Left hindlimb (tissue), 1 donor: ENCODE results near the gene DNAI1.
A peak's percentile ranks its signal among the peaks of the same experiment; 100 is the strongest.

Experiments used
- DNase-seq: peaks from one replicate; pipeline ENCODE4 v3.0.0-alpha.2; 2018

Gene DNAI1

DNA sequence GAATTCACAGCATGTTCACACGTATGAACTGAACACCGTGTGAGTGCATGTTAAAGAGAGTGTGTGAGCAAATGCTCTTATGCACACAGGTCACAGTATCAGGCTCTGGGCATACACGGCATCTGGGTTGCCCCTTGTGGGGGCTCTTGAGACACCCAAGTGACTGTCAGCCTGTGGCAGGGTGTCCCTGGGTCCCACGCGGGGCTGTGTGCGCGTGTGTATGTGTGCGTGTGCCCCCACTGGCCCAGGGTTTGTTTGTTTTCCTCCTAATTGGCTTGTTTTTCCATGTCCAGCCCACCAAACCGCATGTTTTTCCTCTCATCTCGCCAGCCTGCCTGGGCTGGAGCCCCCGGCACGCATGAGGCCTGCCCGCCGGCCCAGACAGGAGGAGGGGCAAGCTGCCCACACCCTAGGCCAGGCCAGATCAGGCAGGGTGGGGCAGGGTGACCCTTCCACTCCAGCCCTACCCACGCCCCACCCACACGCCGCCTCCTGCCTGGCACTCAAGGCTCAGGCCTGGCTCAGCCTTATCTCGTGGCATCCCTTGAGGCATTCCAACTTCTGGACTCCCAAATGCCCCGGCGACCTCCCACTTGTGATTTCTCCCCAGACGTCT is 102.1 kb downstream of the DNAI1 start:
- peak; percentile 31 for DNase-seq

DNA sequence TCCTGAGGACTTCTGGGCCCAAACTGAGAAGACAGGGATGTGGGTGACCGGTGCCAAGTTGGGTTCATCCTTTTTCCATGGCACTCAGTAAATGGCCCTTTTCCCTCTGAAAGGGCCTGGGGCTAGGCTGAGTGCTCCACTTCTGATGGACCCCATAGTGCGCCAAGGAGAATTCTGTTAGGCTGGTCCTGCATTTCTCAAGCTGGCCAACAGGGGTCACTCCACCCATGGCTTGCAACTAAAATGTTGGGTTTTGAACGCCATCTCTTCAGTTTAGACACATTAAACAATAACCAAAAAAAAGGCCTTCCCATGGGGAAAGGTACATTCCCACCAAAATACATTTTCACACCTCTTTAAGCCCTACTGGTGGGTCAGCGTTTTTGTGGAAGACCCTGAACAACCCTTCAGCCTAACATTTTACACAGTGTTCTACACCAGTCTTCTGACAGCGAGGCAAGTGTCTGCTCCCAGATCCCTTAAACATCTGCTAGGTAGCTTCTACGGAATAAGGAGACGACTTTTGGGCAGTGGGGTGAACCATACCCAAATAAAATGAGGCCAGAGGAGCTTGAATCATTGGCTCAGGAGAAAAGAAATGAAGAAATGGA is 103.6 kb downstream of the DNAI1 start:
- peak; percentile 8 for DNase-seq

DNA sequence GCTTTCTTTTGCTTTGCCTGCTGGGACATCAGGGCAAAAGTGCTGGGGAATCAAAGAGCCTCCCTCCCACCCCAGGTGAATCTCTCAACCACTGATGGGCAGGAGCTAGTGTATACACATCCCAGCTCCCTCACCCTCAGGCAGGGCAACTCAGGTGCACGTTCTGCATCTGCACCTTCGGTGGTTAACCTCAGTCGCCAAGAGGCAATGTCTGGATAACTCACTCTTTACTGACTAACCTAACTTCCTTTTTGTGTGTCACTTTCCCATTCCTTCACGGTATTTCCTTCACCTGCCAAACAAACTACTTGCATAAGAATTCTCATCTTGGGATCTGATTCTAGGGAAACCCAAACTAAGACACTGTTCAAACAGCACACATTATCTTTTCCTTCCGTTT is 104.7 kb downstream of the DNAI1 start:
- DNase-seq = no peak

DNA sequence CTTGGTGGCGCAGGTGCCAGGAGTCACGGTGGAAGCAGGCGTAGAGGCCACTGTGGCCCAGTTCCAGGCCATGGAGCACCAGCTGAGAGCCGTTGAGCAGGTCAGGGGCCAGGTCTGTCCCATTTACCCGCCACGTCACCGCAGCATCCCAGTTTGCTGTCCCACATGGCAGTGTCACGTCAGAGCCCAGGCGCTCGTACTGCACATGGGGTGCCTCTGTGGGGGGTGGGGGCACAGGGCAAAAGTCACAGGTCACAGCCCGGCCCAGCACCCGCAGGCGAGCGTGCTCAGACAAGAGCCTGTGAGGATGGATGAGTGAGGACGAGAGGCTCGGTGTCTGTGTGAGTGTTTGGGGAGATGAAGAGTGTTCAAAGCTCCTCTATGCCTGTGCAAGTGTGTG is 106.0 kb downstream of the DNAI1 start:
- peak; percentile 11 for DNase-seq

DNA sequence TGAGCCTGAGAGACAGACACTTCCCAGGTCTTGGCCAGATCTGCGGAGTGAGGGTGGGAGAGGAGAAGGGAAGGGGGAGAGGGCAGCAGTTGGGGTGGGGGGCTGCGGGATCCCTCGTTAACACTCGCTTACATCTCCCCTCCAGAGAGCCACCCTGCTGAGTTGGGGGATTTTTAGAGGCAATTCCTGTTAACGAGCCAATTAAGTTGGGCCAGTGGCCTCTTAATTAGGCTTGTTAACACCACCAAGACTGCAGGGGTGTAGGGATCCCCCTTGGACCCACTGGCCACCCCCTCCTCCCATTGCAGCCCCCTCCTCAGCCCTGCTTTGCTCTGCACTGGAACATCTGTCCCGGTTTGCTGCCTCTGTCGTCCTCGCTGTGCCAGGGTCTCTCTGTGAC is 107.3 kb downstream of the DNAI1 start:
- peak; percentile 22 for DNase-seq

DNA sequence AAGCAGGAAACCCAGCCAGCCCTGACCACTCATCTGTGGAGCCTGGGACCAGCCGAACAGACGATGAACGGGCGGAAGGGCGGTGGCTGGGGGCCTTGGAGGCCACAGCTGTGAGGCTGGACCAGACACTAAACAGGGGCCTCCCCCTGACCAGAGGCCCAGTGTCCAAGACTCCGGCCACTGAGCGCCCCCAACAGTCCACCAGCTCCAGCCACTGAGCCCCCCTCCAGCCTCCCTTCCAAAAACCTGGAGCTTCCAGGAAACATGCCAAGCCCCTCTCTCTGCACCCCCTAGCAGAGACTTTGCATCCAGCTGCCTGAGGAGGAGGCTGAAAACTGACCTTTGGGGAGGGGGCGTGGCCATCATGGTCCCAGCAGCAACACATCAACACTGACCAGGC is 107.7 kb downstream of the DNAI1 start:
- peak; percentile 49 for DNase-seq

DNA sequence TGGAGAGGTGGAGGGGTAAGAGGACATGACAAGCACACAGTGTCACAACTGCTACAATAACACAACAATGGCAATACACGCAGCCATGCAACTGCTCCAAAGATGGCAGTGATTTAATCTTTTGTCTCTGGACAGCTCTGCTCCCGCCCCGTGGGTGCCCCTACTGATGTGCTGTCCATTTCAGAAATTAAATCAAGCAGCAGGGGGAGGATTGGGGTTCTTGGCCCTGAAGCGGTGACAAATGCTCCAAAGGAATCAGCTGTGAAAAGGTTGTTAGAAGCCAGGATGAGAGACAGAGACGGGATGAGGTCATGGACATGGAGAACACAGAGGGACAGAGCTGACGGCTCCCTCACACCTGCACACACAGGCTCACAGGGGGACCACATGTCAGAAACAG is 108.4 kb downstream of the DNAI1 start:
- DNase-seq = peak; percentile 27

DNA sequence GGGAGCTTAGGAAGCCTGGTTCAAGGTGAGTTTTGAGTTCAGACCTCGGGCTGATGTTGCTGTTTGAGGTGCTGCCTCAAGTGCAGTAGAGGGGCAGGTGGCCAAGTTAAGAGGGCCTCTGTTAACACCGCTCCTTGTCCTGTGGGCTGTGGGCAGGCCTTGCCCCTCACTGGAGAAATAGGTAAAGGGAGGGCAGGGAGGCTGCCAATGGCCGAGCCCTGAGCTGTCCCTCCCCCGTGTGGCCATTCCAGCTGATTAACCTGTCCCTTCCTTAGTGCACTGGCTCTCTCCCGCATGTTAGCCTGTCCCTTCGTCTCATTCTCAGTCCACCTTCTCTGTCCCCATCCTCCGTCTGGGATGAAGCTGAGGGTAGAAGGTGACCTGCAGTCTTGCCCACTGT is 109.5 kb downstream of the DNAI1 start:
- no peak for DNase-seq

DNA sequence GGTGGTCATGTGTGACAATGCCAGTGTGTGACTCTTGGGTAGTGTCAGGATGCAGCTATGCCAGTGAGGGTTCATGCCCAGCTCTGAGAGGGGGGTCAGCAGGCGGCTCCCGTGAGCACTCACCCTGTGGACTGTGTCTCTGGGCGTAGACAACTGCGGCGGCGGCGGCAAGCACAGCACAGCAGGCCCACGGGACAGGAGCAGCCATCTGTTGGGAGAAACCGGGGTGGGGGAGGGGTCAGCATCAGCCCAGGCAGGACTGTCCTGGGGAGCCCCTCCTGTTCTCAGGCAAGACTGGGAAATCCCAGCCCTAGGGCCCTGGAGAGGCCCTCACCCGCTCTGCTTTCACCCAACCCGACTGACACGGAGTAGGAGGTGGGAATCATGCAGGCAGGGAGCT is 110.2 kb downstream of the DNAI1 start:
- DNase-seq = no peak

DNA sequence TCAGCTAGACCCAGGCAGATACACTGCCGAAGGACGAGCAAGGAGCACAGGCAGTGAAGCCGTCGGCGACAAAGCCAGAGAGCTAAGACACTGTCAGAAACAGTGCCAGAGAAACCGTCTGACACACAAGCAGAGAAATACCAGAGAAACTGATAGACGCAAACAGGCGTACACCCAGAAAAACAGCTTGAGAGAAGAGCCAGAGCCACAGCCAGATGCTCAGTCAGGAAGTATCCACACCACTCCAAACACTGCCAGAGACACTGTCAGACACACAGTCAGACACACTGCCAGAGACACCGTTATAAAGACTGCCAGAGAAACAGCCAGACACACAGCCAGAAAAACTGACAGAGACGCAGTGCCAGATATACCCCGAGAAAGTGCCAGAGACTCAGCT is 111.8 kb downstream of the DNAI1 start:
- DNase-seq = no peak
